A375 (cell line): ENCODE data around the gene OR6C76. TPM values are rescaled to one million over a fixed set of nuclear protein-coding genes. Genes with fewer than 3 reads are reported as not detected.

Experiments used
- total RNA-seq: library from RNA; depleted of rRNA; stranded (reverse); fragments of >200 nt; shearing (Covaris generic); gene quantifications from 2 replicates; pipeline ENCODE4 v1.2.3, GENCODE V29; 2014; rRNA removed

The OR6C76 gene
- not detected in 2 replicates for total RNA-seq

DNA sequence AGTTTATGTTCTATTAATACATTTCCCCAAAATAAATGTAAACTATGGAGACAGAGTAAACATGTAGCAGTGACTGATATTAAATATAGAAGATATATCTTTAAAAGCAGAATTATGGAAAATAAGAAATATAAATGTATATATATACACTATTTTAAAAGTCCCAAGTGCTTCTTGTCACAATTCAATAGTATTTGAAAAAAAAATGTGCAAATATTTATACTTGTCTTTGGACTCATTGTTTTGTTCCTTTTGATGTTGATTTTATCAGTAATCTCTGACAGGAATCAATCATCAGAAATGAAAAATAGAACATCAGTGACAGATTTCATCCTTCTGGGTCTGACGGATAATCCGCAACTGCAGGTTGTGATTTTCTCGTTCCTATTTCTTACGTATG, at the start of gene OR6C76:
Gene OR6C76, plus strand, starts transcription at position 301 of the 400 bp plus-strand sequence. Its CDS starts 0 bp downstream, at position 301.

DNA sequence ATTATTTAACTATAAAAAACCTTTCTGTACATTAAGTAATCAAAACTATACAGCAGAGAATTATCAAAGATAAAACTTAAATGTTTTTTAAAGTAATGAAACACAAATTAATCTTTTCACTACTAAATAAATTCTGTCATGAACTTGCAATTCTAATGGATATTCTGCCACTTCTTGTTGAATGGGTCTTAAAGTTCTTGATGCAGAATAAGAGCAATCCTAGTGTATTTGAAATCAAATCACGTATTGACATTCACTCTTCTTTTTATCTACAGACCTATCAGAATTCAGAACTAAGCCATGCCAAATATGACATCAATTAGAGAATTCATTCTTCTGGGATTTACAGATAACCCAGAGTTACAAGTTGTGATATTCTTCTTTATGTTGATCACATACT, 25.8 kb upstream of the OR6C76 start, which contains the start of gene OR6C65:
Gene OR6C65, plus strand, starts transcription at position 301 of the 400 bp plus-strand sequence. Its CDS starts 0 bp downstream, at position 301.

DNA sequence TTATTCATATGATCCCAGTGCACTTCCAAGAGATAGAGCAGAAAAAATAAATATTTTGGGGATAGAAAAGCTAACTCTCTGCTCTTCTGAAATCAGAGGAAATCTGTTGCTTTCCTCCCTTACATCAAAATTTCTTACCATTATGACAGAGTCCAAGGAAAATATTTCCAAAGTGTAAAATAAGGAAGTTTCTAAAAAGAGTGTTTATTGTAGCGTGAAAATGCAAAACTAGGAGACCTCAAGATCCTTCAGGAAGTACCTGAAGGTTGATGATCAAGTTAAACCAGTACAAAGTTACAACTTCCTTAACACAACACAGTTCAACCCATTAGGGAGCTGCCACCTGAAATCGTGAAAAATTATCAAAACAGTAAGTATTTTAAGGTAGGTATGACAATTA, 17.7 kb downstream of the OR6C76 start, which contains the start of gene OR6C2:
Gene OR6C2, plus strand, starts transcription at position 301 of the 400 bp plus-strand sequence. CDS start 8,138 bp downstream, outside the sequence.

DNA sequence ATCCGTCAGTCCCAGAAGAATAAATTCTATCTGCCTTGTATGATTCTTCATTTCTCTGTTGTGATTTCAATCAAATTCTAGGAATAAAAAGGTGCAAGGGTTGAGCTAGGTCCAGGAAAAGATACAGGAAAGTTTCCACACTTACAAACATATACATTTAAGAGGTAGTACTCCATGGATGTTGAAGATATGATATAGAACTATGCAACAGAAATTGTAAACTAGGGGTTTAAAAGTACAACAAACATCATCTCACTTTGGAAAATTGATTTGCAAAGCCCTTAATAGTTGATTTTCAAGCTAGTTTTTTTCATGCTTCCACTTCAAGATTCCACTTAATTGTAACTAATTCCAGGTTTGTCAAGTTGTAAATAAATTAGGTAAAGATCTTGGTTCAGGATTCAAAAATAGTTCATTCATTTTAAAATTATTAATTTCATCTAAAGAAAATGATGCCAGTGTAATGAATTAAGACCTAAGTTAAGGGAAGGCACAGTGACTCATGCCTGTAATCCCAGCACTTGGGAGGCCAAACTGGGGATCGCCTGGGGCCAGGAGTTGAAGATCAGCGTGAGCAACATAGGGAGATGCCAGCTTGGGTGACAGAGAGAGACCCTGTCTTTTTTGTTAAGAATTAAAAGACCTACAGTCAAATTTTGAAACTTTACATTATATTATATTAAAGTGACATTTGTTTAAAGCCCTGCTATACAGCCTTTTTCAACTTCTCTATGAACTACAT, 44.2 kb downstream of the OR6C76 start, which contains the start of gene OR6C70:
Gene OR6C70, minus strand, starts transcription at position 51 of the 742 bp plus-strand sequence. Its CDS starts 0 bp downstream, at position 51.

Other genes starting within 250 kb of the OR6C76 start
- not detected in 2 replicates for gene OR10A7, start 205.2 kb upstream of the OR6C76 start, total RNA-seq
- gene OR6C74, start 181.6 kb upstream of the OR6C76 start, total RNA-seq: not detected in 2 replicates
- gene OR6C6, start 129.7 kb upstream of the OR6C76 start, total RNA-seq: not detected in 2 replicates
- not detected in 2 replicates for gene OR6C1, start 111.9 kb upstream of the OR6C76 start, total RNA-seq
- gene OR6C3, start 95.5 kb upstream of the OR6C76 start, total RNA-seq: not detected in 2 replicates
- not detected in 2 replicates for gene OR6C75, start 63.3 kb upstream of the OR6C76 start, total RNA-seq
- gene OR6C65, start 25.7 kb upstream of the OR6C76 start, total RNA-seq: not detected in 2 replicates
- not detected in 2 replicates for gene OR6C2, start 17.8 kb downstream of the OR6C76 start, total RNA-seq
- 0.38 TPM in 1 of 2 replicates, not detected in the other for gene OR6C70, start 43.9 kb downstream of the OR6C76 start, total RNA-seq
- not detected in 2 replicates for gene OR6C68, start 66.1 kb downstream of the OR6C76 start, total RNA-seq
- not detected in 2 replicates for gene OR6C4, start 123.3 kb downstream of the OR6C76 start, total RNA-seq
- gene OR2AP1, start 146.2 kb downstream of the OR6C76 start, total RNA-seq: not detected in 2 replicates
- not detected in 2 replicates for gene OR10P1, start 210.6 kb downstream of the OR6C76 start, total RNA-seq